NOMO-1 (cell line): Measurements from ENCODE around the gene DMBX1.

Experiments used
- DNase-seq, 2 experiments: peaks; one replicate each; lab custom pipeline; 2025; ENCODE audit not compliant: unreplicated experiment in 2 of 2; lab: John Stamatoyannopoulos, UW

DMBX1 gene

GRCh38 chr1:46480959-46481646, 8.5 kb upstream of the DMBX1 start:
- DNase-seq: peak; percentile 66 to 75

- DNase-seq: peak in 1 of 2 experiments; percentile 23
These were observed 7.7 kb upstream of the DMBX1 start for GRCh38 chr1:46481961-46482360.

GRCh38 chr1:46483589-46483988, 6.0 kb upstream of the DMBX1 start:
- DNase-seq: no peak

- DNase-seq: no peak
These were observed 4.7 kb upstream of the DMBX1 start for GRCh38 chr1:46484783-46485490.

- DNase-seq: no peak
These were observed 3.8 kb upstream of the DMBX1 start for GRCh38 chr1:46485564-46486431.

- no peak for DNase-seq
These were observed 3.1 kb upstream of the DMBX1 start for GRCh38 chr1:46486432-46487015.

- no peak for DNase-seq
These were observed 1.8 kb upstream of the DMBX1 start for GRCh38 chr1:46487818-46488218.

- no peak for DNase-seq
These were observed 1.1 kb upstream of the DMBX1 start for GRCh38 chr1:46488343-46489168.

GRCh38 chr1:46489169-46489637, 433 bp upstream of the DMBX1 start:
- DNase-seq: no peak

- DNase-seq: no peak
These were observed 695 bp downstream of the DMBX1 start for GRCh38 chr1:46490406-46490655.

- DNase-seq: no peak
These were observed 1.2 kb downstream of the DMBX1 start for GRCh38 chr1:46490656-46491442.

GRCh38 chr1:46491443-46492268, 2.0 kb downstream of the DMBX1 start:
- DNase-seq: no peak

- no peak for DNase-seq
These were observed 2.7 kb downstream of the DMBX1 start for GRCh38 chr1:46492269-46492853.

GRCh38 chr1:46492871-46493270, 3.2 kb downstream of the DMBX1 start:
- no peak for DNase-seq

GRCh38 chr1:46493316-46494032, 3.8 kb downstream of the DMBX1 start:
- DNase-seq: no peak

GRCh38 chr1:46494910-46495309, 5.3 kb downstream of the DMBX1 start:
- DNase-seq: no peak

- DNase-seq: no peak
These were observed 6.1 kb downstream of the DMBX1 start for GRCh38 chr1:46495778-46496177.

- no peak for DNase-seq
These were observed 6.9 kb downstream of the DMBX1 start for GRCh38 chr1:46496505-46496904.
